Measurements from ENCODE around the gene OTP.

OTP gene

GRCh38 chr5:77637998-77638762, at the start of gene OTP:
OTP (minus strand) TSS chr5:77638713; CDS start chr5:77638549, 164 bp downstream.
- no peak for DNase-seq (ENCODE audit: low read depth)

- no peak for DNase-seq (ENCODE audit: low read depth)
These were observed 44.7 kb upstream of the OTP start for GRCh38 chr5:77683171-77683732.

GRCh38 chr5:77670526-77670925, 32.0 kb upstream of the OTP start:
- DNase-seq (ENCODE audit: low read depth), result no peak

GRCh38 chr5:77669677-77670076, 31.2 kb upstream of the OTP start:
- DNase-seq (ENCODE audit: low read depth), result no peak

- DNase-seq (ENCODE audit: low read depth), result no peak
These were observed 24.8 kb upstream of the OTP start for GRCh38 chr5:77663090-77663863.

GRCh38 chr5:77662635-77663034, 24.1 kb upstream of the OTP start:
- no peak for DNase-seq (ENCODE audit: low read depth)

- no peak for DNase-seq (ENCODE audit: low read depth)
These were observed 20.1 kb upstream of the OTP start for GRCh38 chr5:77658662-77659061.

GRCh38 chr5:77651343-77651742, 12.8 kb upstream of the OTP start:
- no peak for DNase-seq (ENCODE audit: low read depth)

GRCh38 chr5:77650686-77651085, 12.2 kb upstream of the OTP start:
- DNase-seq (ENCODE audit: low read depth), result no peak

- no peak for DNase-seq (ENCODE audit: low read depth)
These were observed 11.3 kb upstream of the OTP start for GRCh38 chr5:77649776-77650175.

GRCh38 chr5:77645995-77646639, 7.6 kb upstream of the OTP start:
- DNase-seq (ENCODE audit: low read depth), result no peak

- DNase-seq (ENCODE audit: low read depth), result no peak
These were observed 6.9 kb upstream of the OTP start for GRCh38 chr5:77645158-77645994.

GRCh38 chr5:77644371-77645157, 6.1 kb upstream of the OTP start:
- no peak for DNase-seq (ENCODE audit: low read depth)

GRCh38 chr5:77643654-77644370, 5.3 kb upstream of the OTP start:
- DNase-seq (ENCODE audit: low read depth), result no peak

GRCh38 chr5:77642738-77643653, 4.5 kb upstream of the OTP start:
- DNase-seq (ENCODE audit: low read depth), result no peak

GRCh38 chr5:77641963-77642737, 3.6 kb upstream of the OTP start:
- DNase-seq (ENCODE audit: low read depth), result no peak

GRCh38 chr5:77641397-77641943, 3.0 kb upstream of the OTP start:
- DNase-seq (ENCODE audit: low read depth), result no peak

All from stimulated activated CD8-positive, alpha-beta memory T cell treated with anti-CD3 and anti-CD28 coated beads, Interleukin-15, amount 100 ng/mL, for 1 hour (primary cell).